Measurements from ENCODE around the gene CT47A7. TPM values are rescaled to one million over a fixed set of nuclear protein-coding genes. Genes with fewer than 3 reads are reported as not detected.
"Not testable (repeated sequence)": the region's sequence is repeated elsewhere in the genome, so short reads cannot be mapped to it uniquely, and the experiment has no call there.

Gene CT47A7
- 0.44 TPM in 1 of 2 replicates, not detected in the other for total RNA-seq (2012; rRNA removed)

GRCh38 chrX:120956500-120956899 is at the start of gene CT47A7:
Gene CT47A7 (minus strand): TSS chrX:120956600. CDS start chrX:120956345, 255 bp downstream.
- H3K9ac ChIP-seq (ENCODE audit: low read depth, low read length); H3K4me1 ChIP-seq (ENCODE audit: control insufficient read depth, insufficient read depth, low read length); H3K36me3 ChIP-seq (ENCODE audit: insufficient read depth, low read length); H3K27me3 ChIP-seq (ENCODE audit: control insufficient read depth, insufficient read depth, low read length); H3K4me3 ChIP-seq (ENCODE audit: low read length); H3K9me3 ChIP-seq (replicated peaks; ENCODE audit: low read length); H3K4me2 ChIP-seq (ENCODE audit: low read length): not testable (repeated sequence)

- Histone ChIP-seq H3K27me3 (ENCODE audit: control insufficient read depth, insufficient read depth, low read length) (no peaks in the 10 kb centered on the region), H3K9me3 (replicated peaks; ENCODE audit: low read length) (no peaks in the 10 kb centered on the region), H3K9ac (ENCODE audit: low read depth, low read length) (no peak overlapping the region), H3K4me3 (ENCODE audit: low read length) (no peak overlapping the region), H3K4me1 (ENCODE audit: control insufficient read depth, insufficient read depth, low read length) (no peaks in the 10 kb centered on the region), H3K4me2 (ENCODE audit: low read length) (no peak overlapping the region), H3K36me3 (ENCODE audit: insufficient read depth, low read length) (no peaks in the 10 kb centered on the region)
Observed at GRCh38 chrX:121000589-121000988, 44.2 kb upstream of the CT47A7 start.

GRCh38 chrX:120999413-120999812 is 43.0 kb upstream of the CT47A7 start:
- Histone ChIP-seq H3K36me3 (ENCODE audit: insufficient read depth, low read length) (no peaks in the 10 kb centered on the region), H3K9me3 (replicated peaks; ENCODE audit: low read length) (no peaks in the 10 kb centered on the region), H3K27me3 (ENCODE audit: control insufficient read depth, insufficient read depth, low read length) (no peaks in the 10 kb centered on the region), H3K4me3 (ENCODE audit: low read length) (no peak overlapping the region), H3K9ac (ENCODE audit: low read depth, low read length) (no peak overlapping the region), H3K4me2 (ENCODE audit: low read length) (no peak overlapping the region), H3K4me1 (ENCODE audit: control insufficient read depth, insufficient read depth, low read length) (no peaks in the 10 kb centered on the region)

- H3K4me3 ChIP-seq (ENCODE audit: low read length); H3K9ac ChIP-seq (ENCODE audit: low read depth, low read length); H3K36me3 ChIP-seq (ENCODE audit: insufficient read depth, low read length); H3K9me3 ChIP-seq (replicated peaks; ENCODE audit: low read length); H3K27me3 ChIP-seq (ENCODE audit: control insufficient read depth, insufficient read depth, low read length); H3K4me1 ChIP-seq (ENCODE audit: control insufficient read depth, insufficient read depth, low read length); H3K4me2 ChIP-seq (ENCODE audit: low read length): not testable (repeated sequence)
Observed at GRCh38 chrX:120985660-120986059, 29.3 kb upstream of the CT47A7 start, which contains the start of gene CT47A1. Gene CT47A1 (minus strand): TSS chrX:120985760. CDS start chrX:120985529, 231 bp downstream.

Small RNA genes within 50 kb of the gene (small RNA-seq; reads per million reads assigned to genes)
- gene AL670379.1 (not detected), gene AL670379.10 (not detected), gene AL670379.11 (not detected), gene AL670379.12 (not detected), gene AL670379.2 (not detected), gene AL670379.3 (not detected), gene AL670379.4 (not detected), gene AL670379.5 (not detected), gene AL670379.6 (not detected), gene AL670379.7 (not detected), gene AL670379.8 (not detected), gene AL670379.9 (not detected)
